B cell (primary cell): ENCODE results near the gene NPTXR. TPM values are rescaled to one million over a fixed set of nuclear protein-coding genes. Genes with fewer than 3 reads are reported as not detected.

Source experiments
- ATAC-seq: fragments of 200-7000 bp; cut with Tn5 transposase; one replicate; pipeline ENCODE4 v1.10.0; 2021; ENCODE audit warnings: low read depth, mild to moderate bottlenecking, moderate number of reproducible peaks, moderate library complexity
- CTCF ChIA-PET: fragments of 350-600 bp; sonication (Branson Sonifier 250); formaldehyde crosslinking; loops from one replicate; lab custom pipeline; 2021; ENCODE audit warnings: antibody characterized with exemption, inconsistent platforms; lab: Charles Lee
- POLR2A ChIA-PET: fragments of 350-600 bp; sonication (Branson Sonifier 250); formaldehyde crosslinking; loops from one replicate; lab custom pipeline; 2021; ENCODE audit warnings: antibody characterized with exemption; lab: Charles Lee
- DNase-seq: peaks from one replicate; pipeline ENCODE4 v3.0.0; 2013
- H2AFZ ChIP-seq: 2 replicates; pipeline ENCODE4 v1.6.1; 2012; ENCODE audit warnings: mild to moderate bottlenecking, low read depth, low read length; ENCODE audit not compliant: insufficient read depth, poor library complexity, severe bottlenecking
- H3K27ac ChIP-seq, 2 donors: 1 replicate in 1 of 2; 2 replicates in 1 of 2; pipeline ENCODE4 v1.5.1; 2012 to 2013; ENCODE audit warnings: low read length in 2 of 2, mild to moderate bottlenecking in 2 of 2, moderate library complexity in 1 of 2
- H3K27me3 ChIP-seq, 4 experiments: fragments of 200-600 bp in 1 of 4; sonication (generic) in 1 of 4; replicated peaks in 1 of 4; 1 replicate in 2 of 4; 2 replicates in 2 of 4; pipeline versions ENCODE4 v1.6.1 to v1.7.0; 2013 to 2016; ENCODE audit warnings: low read length in 3 of 4, mild to moderate bottlenecking in 2 of 4, mixed read lengths in 1 of 4, moderate library complexity in 1 of 4; ENCODE audit not compliant: insufficient read depth in 4 of 4, control insufficient read depth in 3 of 4; ENCODE audit errors: control extremely low read depth in 1 of 4
- H3K36me3 ChIP-seq, 2 experiments: replicated peaks in 1 of 2; 1 replicate in 1 of 2; 2 replicates in 1 of 2; pipeline versions ENCODE4 v1.6.1 to v1.7.1; 2013; ENCODE audit warnings: low read length in 1 of 2; ENCODE audit not compliant: insufficient read depth in 2 of 2, control insufficient read depth in 1 of 2; ENCODE audit errors: control extremely low read depth in 1 of 2, extremely low read depth in 1 of 2
- H3K4me1 ChIP-seq, 2 donors: fragments of 200-600 bp in 1 of 2; sonication (generic) in 1 of 2; 1 replicate in 1 of 2; 2 replicates in 1 of 2; pipeline versions ENCODE4 v1.5.1 to v1.6.1; 2013 to 2017; ENCODE audit warnings: low read length in 2 of 2; ENCODE audit not compliant: control insufficient read depth in 2 of 2, insufficient read depth in 2 of 2
- H3K4me2 ChIP-seq: replicated peaks from 2 replicates; pipeline ENCODE3; 2012; ENCODE audit warnings: mild to moderate bottlenecking, low read depth, low read length; ENCODE audit not compliant: poor library complexity, severe bottlenecking
- H3K4me3 ChIP-seq, 5 experiments: fragments of 200-600 bp in 1 of 5; sonication (generic) in 1 of 5; 1 replicate in 3 of 5; 2 replicates in 2 of 5; pipeline versions ENCODE4 v1.5.1 to v1.7.0; 2011 to 2016; ENCODE audit warnings: low read length in 4 of 5, mild to moderate bottlenecking in 4 of 5, low read depth in 2 of 5, control low read depth in 1 of 5, moderate library complexity in 1 of 5; ENCODE audit not compliant: insufficient read depth in 1 of 5; ENCODE audit errors: control extremely low read depth in 1 of 5, extremely low read depth in 1 of 5
- H3K79me2 ChIP-seq: fragments of 200-600 bp; sonication (generic); one replicate; pipeline ENCODE4 v1.6.0; 2016; ENCODE audit warnings: low read length; ENCODE audit not compliant: control insufficient read depth, insufficient read depth
- H3K9ac ChIP-seq: fragments of 200-600 bp; sonication (generic); 2 replicates; pipeline ENCODE4 v1.6.1; 2017; ENCODE audit warnings: mild to moderate bottlenecking, low read length, moderate library complexity
- H3K9me3 ChIP-seq, 3 donors: one replicate each; pipeline versions ENCODE4 v1.6.1 to v1.7.1; 2013; ENCODE audit warnings: low read length in 2 of 3; ENCODE audit not compliant: control insufficient read depth in 2 of 3, insufficient read depth in 1 of 3; ENCODE audit errors: control extremely low read depth in 1 of 3
- H4K20me1 ChIP-seq: 2 replicates; pipeline ENCODE4 v1.6.0; 2012; ENCODE audit warnings: mild to moderate bottlenecking, low read length; ENCODE audit not compliant: insufficient read depth, control insufficient read depth, poor library complexity, severe bottlenecking
- H3K27ac Mint-ChIP-seq: one replicate; pipeline ENCODE4 v1.8.0; 2021; ENCODE audit warnings: mixed read lengths
- H3K27me3 Mint-ChIP-seq: one replicate; pipeline ENCODE4 v1.8.0; 2021; ENCODE audit warnings: mixed read lengths
- H3K4me1 Mint-ChIP-seq: one replicate; pipeline ENCODE4 v1.8.0; 2021; ENCODE audit warnings: mixed read lengths
- H3K4me3 Mint-ChIP-seq: one replicate; pipeline ENCODE4 v1.8.0; 2021; ENCODE audit warnings: mixed read lengths
- H3K9me3 Mint-ChIP-seq: one replicate; pipeline ENCODE4 v1.8.0; 2022; ENCODE audit warnings: mixed read lengths; ENCODE audit not compliant: insufficient read depth
- EZH2 ChIP-seq: IDR thresholded peaks from 2 replicates; pipeline ENCODE4 v1.6.1; 2012; ENCODE audit warnings: borderline replicate concordance, low read depth, mild to moderate bottlenecking, moderate library complexity, low read length; ENCODE audit not compliant: insufficient read depth, poor library complexity, severe bottlenecking
- WGBS: methylation state at CpG from one replicate; pipeline ENCODE4 v1.1.5; 2013; ENCODE audit warnings: missing lambda C conversion rate; ENCODE audit not compliant: insufficient coverage; 5-methylcytosine and 5-hydroxymethylcytosine counted together
- intact Hi-C: fragments of 100-400 bp; cut with micrococcal nuclease; formaldehyde crosslinking; loops from one replicate; pipeline ENCODE4 v1.10.0; 2022
- polyA plus RNA-seq: library from polyadenylated mRNA; depleted of rRNA; stranded (reverse); fragments of >200 nt; gene quantifications from 2 replicates; pipeline ENCODE4 v1.2.3, GENCODE V29; 2012
- total RNA-seq, 2 donors: library from RNA; stranded (reverse); fragments of 120-200 nt in 1 of 2; gene quantifications; 1 replicate in 1 of 2; 2 replicates in 1 of 2; pipeline versions ENCODE4 v1.2.3 to v1.2.4, GENCODE V29; 2013 to 2022
- TF ChIP-seq, protein P1 (sequence below): fragments of 200-600 bp; IDR thresholded peaks from one replicate; pipeline ENCODE4 v1.8.0; 2022; ENCODE audit warnings: antibody characterized with exemption, mild to moderate bottlenecking

Gene NPTXR
- total and polyA plus RNA-seq, 2 donors (not counting 1 experiment from before 2014, with no cell fraction given): 0.16 to 0.71 TPM

GRCh38 chr22:38802671-38803121, 41.1 kb downstream of the NPTXR start:
- Histone ChIP-seq H3K36me3 (no peaks in the 10 kb centered on the region), H3K4me2 (no peak overlapping the region), H3K4me3 (no peak overlapping the region), H4K20me1 (no peaks in the 10 kb centered on the region), H3K79me2 (no peaks in the 10 kb centered on the region), H3K9ac (no peak overlapping the region), H3K27ac (no peak overlapping the region), H3K9me3 (peaks cover 0 to 10% (median 6%) of the 10 kb centered on the region in 3 donors), H3K27me3 (peaks cover 0 to 48% (median 13%) of the 10 kb centered on the region in 4 experiments), H2AFZ (no peak overlapping the region), H3K4me1 (no peaks in the 10 kb centered on the region)
- no peak overlapping the region for H3K27ac Mint-ChIP-seq
- 70% methylated on average over 4 of the region's 10 CpGs for WGBS
- no peak for ATAC-seq
- ChIA-PET POLR2A (interaction anchor here (0.6 to 0.7 kb wide), 2 partner anchors 13 to 308 kb away, joined by 5 to 7 read pairs; no protein-coding TSS in a partner anchor), CTCF (no interaction called here)
- H3K9me3 Mint-ChIP-seq: peaks cover 4% of the 10 kb centered on the region
- peaks cover 41% of the 10 kb centered on the region for H3K27me3 Mint-ChIP-seq
- DNase-seq: no peak
- TF ChIP-seq EZH2: no peak
- TF ChIP-seq, protein P1, sequence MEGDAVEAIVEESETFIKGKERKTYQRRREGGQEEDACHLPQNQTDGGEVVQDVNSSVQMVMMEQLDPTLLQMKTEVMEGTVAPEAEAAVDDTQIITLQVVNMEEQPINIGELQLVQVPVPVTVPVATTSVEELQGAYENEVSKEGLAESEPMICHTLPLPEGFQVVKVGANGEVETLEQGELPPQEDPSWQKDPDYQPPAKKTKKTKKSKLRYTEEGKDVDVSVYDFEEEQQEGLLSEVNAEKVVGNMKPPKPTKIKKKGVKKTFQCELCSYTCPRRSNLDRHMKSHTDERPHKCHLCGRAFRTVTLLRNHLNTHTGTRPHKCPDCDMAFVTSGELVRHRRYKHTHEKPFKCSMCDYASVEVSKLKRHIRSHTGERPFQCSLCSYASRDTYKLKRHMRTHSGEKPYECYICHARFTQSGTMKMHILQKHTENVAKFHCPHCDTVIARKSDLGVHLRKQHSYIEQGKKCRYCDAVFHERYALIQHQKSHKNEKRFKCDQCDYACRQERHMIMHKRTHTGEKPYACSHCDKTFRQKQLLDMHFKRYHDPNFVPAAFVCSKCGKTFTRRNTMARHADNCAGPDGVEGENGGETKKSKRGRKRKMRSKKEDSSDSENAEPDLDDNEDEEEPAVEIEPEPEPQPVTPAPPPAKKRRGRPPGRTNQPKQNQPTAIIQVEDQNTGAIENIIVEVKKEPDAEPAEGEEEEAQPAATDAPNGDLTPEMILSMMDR: no peak
- no peaks in the 10 kb centered on the region for H3K4me1 Mint-ChIP-seq
- intact Hi-C loops: no loop called here
- H3K4me3 Mint-ChIP-seq: no peak overlapping the region

GRCh38 chr22:38799265-38800002, 44.4 kb downstream of the NPTXR start:
- intact Hi-C loops: no loop called here
- Histone ChIP-seq H3K4me1 (peaks cover 2 to 3% of the 10 kb centered on the region in 2 donors), H3K4me3 (no peak overlapping the region), H3K79me2 (no peaks in the 10 kb centered on the region), H3K9me3 (peaks cover 0 to 10% (median 6%) of the 10 kb centered on the region in 3 donors), H3K4me2 (no peak overlapping the region), H3K9ac (no peak overlapping the region), H3K27ac (no peak overlapping the region), H3K27me3 (peaks cover 0 to 58% (median 16%) of the 10 kb centered on the region in 4 experiments), H4K20me1 (no peaks in the 10 kb centered on the region), H3K36me3 (no peaks in the 10 kb centered on the region), H2AFZ (no peak overlapping the region)
- ATAC-seq: no peak
- peaks cover 4% of the 10 kb centered on the region for H3K9me3 Mint-ChIP-seq
- H3K4me3 Mint-ChIP-seq: no peak overlapping the region
- no peak overlapping the region for H3K27ac Mint-ChIP-seq
- CTCF ChIA-PET: interaction anchor here (1.1 kb wide), 1 partner anchor 69 kb away, joined by 3 read pairs; no protein-coding TSS in a partner anchor
- no peak for TF ChIP-seq EZH2
- TF ChIP-seq, protein P1: no peak
- peaks cover 6% of the 10 kb centered on the region for H3K4me1 Mint-ChIP-seq
- DNase-seq: no peak
- WGBS: no CpG with 5 or more reads among the region's 6 CpGs
- H3K27me3 Mint-ChIP-seq: peaks cover 48% of the 10 kb centered on the region
- POLR2A ChIA-PET: no interaction called here
